Activated CD4-positive, alpha-beta T cell treated with anti-CD3 and anti-CD28 coated beads, Interleukin-2, amount 50 U/mL, for 1 hour (primary cell): ENCODE measurements around the gene LRRC4.

Experiments
- DNase-seq: peaks from one replicate; pipeline ENCODE4 v3.0.0-alpha.2; 2020

LRRC4 gene

GRCh38 chr7:128059143-128059988, 28.1 kb upstream of the LRRC4 start:
- no peak for DNase-seq

DNA sequence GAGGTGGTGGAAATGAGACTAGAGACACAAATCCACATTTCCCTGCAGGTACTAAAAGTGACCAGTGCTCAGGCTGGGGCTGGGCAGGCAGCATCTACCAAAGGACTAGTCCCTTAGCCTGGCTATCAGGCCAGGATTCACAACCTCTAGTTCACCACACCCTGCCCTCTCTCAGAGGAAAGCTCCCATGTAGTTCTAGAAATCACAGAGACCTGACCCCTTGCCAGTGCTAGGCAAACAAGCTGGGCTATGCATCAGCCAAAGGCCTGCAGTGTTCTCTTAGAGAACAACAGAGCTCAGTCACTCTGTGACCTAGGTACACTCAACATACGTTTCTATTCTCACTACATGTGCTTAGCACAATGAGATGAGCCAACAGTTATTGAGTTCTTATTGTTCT, 26.7 kb upstream of the LRRC4 start:
- DNase-seq, result no peak

GRCh38 chr7:128056901-128057300, 25.7 kb upstream of the LRRC4 start:
- no peak for DNase-seq

DNA sequence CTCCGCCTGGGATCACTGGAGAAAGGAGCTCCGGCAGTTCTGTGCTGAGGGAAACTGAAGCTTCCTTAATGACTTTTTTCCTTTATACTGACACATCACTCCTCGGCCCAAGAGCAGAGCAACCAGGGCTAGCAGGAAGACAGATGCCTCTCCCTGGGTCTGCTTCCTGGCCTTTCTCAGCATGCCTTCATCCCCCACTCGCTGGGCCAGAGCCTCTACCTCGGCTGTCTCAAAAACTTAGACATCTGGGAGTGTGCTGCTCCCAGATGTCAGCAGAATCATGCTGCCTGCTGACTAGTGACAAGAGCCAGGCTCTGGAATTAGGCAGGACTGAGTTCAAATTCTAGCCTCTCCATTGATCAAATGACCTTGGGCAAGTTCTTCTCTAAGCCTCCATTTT, 24.4 kb upstream of the LRRC4 start:
- DNase-seq, result no peak

DNA sequence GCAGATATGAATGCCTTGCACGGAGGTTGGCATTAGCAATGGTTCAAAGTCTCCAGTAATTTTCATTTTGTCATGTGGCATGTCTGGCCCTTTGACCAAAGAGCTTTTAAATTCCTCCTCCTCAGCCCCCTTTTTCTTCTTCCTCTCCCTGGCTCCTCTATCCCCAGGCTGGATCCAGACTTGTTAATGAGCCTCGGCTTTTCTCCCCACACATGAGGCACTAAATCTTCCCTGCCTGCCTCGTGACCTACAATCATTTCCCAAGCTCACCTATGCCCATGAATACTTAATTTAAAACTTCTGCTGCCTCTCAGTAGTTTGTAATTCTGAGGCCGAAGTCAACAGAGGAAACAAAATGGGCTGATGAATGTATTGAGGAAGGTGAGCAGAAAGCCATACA, 23.3 kb upstream of the LRRC4 start:
- no peak for DNase-seq

- DNase-seq, result no peak
Observed at GRCh38 chr7:128053991-128054390, 22.8 kb upstream of the LRRC4 start.

- no peak for DNase-seq
Observed at GRCh38 chr7:128053023-128053422, 21.8 kb upstream of the LRRC4 start.

DNA sequence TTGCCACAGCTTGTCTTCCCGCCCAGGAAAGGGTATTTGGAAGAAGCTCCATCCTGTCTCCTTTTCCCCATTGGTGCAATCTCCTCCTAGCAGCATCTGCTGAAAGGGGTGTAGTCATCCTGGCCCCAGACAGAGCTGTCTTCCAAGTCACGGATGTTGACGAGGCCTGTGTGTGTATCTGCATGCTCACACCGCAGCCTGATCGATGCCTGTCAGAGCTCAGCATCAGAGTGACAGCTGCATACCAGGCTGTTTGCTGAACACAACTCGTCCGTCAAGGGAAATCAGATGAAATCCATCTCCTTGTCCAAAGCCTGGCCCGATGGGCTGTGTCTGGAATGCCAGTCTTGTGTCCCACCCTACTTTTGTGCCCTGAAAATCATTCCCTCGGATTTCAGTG, 21.2 kb upstream of the LRRC4 start:
- DNase-seq, result no peak

- no peak for DNase-seq
Observed at GRCh38 chr7:128045766-128046165, 14.5 kb upstream of the LRRC4 start.

DNA sequence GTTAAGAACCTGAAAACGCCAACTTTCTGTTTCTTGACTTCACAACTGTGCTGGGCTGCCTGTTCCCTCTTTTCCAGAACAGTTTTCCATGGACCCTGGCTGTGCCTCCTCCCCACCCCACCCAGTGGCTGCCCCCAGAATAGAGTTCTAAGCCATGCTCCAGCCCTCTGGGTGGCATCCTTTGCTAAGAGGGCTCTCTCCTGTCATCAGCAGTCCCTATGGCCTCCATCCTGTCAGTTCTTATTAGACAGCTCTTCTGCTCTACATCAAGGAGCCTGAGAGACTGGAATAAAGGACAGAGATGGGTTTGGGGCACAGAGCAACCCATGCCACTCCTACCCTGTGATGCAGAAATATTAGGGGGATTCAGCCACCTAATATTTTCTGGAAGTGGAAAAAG, 13.9 kb upstream of the LRRC4 start:
- no peak for DNase-seq

- no peak for DNase-seq
Observed at GRCh38 chr7:128044064-128044463, 12.8 kb upstream of the LRRC4 start.

GRCh38 chr7:128042012-128042411, 10.8 kb upstream of the LRRC4 start:
- DNase-seq, result no peak

DNA sequence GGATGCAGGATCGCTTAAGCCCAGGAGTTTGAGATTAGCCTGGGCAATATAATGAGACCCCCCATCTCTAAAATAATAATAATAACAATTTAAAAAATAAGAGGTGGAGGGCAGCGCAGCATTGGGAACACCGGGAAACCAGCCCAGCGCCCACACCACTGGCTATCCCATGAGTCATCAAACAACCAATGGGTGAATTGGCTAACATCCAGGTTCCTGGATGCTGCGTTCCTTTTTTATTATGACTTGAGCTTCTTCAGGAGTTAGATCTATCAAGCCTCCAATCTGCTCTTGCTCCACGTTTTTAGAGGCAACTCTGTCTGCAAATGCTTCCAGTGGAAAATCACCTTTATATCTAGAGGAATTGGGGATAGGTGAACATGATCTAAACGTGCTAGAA, 10.0 kb upstream of the LRRC4 start:
- DNase-seq, result no peak

DNA sequence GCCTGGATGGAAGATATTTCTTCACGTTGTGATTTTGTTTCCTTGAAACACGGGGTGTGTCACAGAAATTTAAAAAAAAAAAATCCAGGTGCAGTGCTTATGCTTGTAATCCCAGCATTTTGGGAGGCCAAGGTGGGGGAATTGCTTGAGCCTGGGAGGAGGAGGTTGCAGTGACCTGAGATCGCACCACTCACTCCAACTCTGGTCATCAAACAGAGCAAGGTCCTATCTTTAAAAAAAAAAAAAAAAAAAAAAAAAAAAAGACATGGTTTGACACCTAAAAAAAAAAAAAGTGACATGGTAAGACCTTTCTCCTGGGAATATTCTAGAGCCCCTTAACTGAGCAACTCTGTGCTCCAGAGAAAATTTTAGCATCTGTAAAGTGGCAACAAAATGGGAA, 9.0 kb upstream of the LRRC4 start:
- DNase-seq, result no peak

- DNase-seq, result no peak
Observed at GRCh38 chr7:128039544-128039953, 8.3 kb upstream of the LRRC4 start.

GRCh38 chr7:128037880-128038619, 6.8 kb upstream of the LRRC4 start:
- no peak for DNase-seq

DNA sequence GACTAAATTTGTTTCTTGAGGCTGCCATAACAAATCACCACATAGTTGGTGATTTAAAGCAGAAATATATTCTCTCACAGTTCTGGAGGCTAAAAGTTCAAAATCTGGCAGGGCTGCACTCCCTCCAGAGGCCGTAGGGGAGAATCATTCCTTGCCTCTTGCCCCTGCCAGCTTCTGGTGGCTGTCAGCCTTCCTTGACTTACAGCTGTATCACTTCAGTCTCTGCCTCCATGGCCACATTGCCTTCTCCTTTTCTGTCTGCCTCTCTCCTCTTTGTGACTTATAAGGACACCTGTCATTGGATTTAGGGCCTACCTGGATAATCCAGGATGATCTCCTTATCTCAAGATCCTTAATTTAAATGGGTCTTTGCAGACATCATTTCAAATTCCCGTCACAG, 5.8 kb upstream of the LRRC4 start:
- no peak for DNase-seq

DNA sequence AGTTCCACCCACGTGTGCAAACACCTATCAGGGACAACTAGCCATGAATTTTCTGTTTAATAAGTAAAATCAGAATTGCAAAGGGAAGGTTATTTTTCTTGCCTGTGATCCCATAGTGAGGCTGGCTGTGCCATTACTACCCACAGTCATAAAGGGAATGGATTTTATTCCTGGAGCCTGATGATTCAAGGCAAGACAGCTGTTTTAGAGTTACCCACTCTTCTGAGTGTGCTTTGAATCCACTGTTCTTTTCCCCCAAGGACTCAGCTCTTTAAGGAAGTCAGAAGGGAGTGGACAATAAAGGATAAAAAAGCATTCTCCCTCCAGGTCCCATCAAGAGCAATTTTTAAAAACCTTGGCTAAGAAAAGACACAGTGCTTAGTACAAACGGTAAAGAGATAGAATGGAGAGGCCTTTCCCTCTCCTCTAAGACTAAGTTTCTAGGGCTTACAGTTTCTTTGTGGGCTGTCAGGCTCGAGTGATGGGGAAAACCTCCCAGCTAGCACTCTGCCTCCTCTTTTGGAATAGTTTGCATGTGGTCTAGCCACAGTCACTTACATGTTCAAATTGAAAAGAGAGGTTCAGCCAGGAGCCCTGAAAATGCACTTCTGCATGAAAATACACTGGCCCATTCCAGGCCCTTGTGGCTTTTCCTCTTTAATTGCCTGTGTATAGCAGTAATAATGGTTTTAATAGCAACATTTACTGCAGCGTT, 5.1 kb upstream of the LRRC4 start:
- no peak for DNase-seq

GRCh38 chr7:128035712-128036111, 4.5 kb upstream of the LRRC4 start:
- no peak for DNase-seq

DNA sequence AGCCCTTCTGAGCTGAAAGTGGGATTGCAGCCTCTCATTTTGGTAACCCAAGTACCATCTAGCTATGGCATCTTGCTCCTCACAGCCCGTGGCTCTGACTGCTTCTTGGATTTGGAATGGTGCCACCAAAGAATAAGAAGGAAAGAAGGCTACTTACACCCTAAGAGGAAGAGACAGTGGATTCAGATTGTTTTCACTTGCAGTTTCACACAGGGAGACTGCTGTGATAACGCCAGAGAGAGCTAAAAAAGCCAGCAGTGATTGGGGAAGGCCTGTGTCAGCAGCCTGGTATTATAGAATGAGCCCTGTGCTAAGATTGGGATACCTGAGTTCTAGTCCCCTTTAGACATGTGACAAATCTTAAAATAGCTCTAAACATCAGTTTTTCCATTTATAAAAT, 3.6 kb upstream of the LRRC4 start:
- DNase-seq, result no peak

GRCh38 chr7:128033246-128033645, 2.0 kb upstream of the LRRC4 start:
- DNase-seq, result no peak

DNA sequence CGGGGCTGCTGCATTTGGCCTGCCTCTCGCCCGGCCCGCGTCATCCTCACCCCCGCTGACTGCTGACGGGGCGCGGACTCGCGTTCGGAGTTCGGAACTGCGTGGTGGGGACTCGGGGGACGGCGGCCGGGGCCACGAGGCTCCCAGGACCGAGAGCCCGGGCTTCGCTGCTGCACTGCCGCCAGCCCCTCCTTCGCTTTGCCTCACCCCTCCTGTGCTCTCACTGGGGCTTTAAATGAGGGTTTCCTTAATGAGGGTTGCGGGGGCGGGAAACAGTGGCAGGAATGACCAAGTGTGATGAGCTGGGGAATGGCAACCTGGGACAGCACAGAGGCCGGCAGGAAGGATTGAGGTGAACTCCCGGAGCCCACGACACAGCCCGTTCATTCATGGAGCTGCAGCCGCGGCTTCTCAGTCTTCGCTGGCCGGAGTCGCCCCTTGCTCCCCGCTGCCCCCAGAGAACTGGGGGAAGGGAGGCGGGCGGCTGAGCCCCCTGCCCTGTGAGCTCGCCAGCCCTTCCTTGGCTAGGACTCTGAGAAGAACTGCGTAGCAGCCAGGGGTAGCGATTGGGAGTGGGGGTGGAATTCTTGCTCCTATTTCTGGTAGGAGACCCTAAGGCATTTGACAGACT, 1.5 kb upstream of the LRRC4 start:
- DNase-seq, result no peak

DNA sequence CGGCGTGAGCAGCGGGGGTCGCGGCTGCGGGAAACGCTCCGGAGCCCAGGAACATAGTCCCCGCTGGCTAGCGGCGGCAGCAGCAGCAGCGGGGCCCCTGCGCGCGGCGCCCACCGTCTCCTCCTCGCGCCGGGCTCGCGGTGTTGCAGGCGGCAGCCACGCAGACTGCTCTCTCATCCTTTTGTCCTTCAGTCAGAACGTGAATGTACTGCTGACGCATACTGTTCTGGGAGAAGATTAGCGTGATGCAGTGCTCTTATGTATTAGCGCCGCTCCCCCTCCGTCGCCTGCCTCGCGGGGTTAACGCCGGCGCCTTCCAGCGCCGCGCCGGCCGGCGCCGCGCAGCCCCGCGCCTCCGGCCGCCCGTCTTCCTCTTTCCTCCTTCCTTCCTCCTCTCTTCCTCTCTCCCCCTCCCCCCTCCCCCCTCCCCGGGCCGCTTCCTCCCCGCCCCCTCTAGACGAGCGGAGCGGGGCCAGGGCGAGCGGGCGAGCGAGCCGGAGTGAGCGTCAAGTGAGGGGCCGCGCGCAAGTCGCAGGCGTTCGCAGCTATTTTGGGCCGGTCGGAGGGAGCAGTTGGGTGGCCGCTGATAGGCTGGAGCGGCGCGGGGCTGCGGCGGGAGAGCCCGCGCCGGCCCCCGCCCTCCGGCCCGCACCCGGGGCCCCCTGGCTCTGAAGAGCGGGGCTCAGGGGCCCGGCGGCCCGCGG, 816 bp upstream of the LRRC4 start:
- DNase-seq, result peak; percentile 27
